Type B pancreatic cell (in vitro differentiated cells): ENCODE results near the gene SLC6A1. TPM values are rescaled to one million over a fixed set of nuclear protein-coding genes. Genes with fewer than 3 reads are reported as not detected.

Source experiments
- DNase-seq: peaks from one replicate; pipeline ENCODE4 v3.0.0; 2021; ENCODE audit warnings: mixed read lengths; ENCODE audit not compliant: unreplicated experiment; ENCODE audit errors: extremely low spot score
- H3K27ac Mint-ChIP-seq: 2 replicates; pipeline ENCODE4 v1.8.0; 2021; ENCODE audit warnings: mild to moderate bottlenecking, mixed read lengths
- H3K27me3 Mint-ChIP-seq: 2 replicates; pipeline ENCODE4 v1.8.0; 2021; ENCODE audit warnings: mixed read lengths
- H3K36me3 Mint-ChIP-seq: 2 replicates; pipeline ENCODE4 v1.8.0; 2021; ENCODE audit warnings: mixed read lengths
- H3K4me1 Mint-ChIP-seq: one replicate; pipeline ENCODE4 v1.8.0; 2021; ENCODE audit warnings: mixed read lengths; ENCODE audit not compliant: unreplicated experiment
- H3K4me3 Mint-ChIP-seq: 2 replicates; pipeline ENCODE4 v1.8.0; 2021; ENCODE audit warnings: mild to moderate bottlenecking, mixed read lengths
- H3K9me3 Mint-ChIP-seq: 2 replicates; pipeline ENCODE4 v1.8.0; 2021; ENCODE audit warnings: mixed read lengths
- total RNA-seq: library from RNA; stranded (reverse); gene quantifications from 2 replicates; pipeline ENCODE4 v1.2.1, GENCODE V29; 2021; ENCODE audit warnings: low replicate concordance
- TF ChIP-seq, protein P1 (sequence below): fragments of 200-600 bp; sonication (generic); conservative IDR thresholded peaks from 2 replicates; pipeline ENCODE4 v1.5.0; 2021; ENCODE audit warnings: antibody characterized with exemption, mild to moderate bottlenecking

SLC6A1 gene
- total RNA-seq, 1 donor from 2014 or later = 6.3 TPM

GRCh38 chr3:10961921-10962320 lies 30.6 kb upstream of the SLC6A1 start:
- H3K27ac Mint-ChIP-seq = no peak overlapping the region
- H3K27me3 Mint-ChIP-seq = peaks cover 59% of the 10 kb centered on the region
- H3K4me3 Mint-ChIP-seq = no peak overlapping the region
- H3K4me1 Mint-ChIP-seq = no peaks in the 10 kb centered on the region
- DNase-seq = no peak
- H3K36me3 Mint-ChIP-seq = no peaks in the 10 kb centered on the region
- TF ChIP-seq, protein P1, sequence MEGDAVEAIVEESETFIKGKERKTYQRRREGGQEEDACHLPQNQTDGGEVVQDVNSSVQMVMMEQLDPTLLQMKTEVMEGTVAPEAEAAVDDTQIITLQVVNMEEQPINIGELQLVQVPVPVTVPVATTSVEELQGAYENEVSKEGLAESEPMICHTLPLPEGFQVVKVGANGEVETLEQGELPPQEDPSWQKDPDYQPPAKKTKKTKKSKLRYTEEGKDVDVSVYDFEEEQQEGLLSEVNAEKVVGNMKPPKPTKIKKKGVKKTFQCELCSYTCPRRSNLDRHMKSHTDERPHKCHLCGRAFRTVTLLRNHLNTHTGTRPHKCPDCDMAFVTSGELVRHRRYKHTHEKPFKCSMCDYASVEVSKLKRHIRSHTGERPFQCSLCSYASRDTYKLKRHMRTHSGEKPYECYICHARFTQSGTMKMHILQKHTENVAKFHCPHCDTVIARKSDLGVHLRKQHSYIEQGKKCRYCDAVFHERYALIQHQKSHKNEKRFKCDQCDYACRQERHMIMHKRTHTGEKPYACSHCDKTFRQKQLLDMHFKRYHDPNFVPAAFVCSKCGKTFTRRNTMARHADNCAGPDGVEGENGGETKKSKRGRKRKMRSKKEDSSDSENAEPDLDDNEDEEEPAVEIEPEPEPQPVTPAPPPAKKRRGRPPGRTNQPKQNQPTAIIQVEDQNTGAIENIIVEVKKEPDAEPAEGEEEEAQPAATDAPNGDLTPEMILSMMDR = no peak
- peaks cover 5% of the 10 kb centered on the region for H3K9me3 Mint-ChIP-seq

DNA sequence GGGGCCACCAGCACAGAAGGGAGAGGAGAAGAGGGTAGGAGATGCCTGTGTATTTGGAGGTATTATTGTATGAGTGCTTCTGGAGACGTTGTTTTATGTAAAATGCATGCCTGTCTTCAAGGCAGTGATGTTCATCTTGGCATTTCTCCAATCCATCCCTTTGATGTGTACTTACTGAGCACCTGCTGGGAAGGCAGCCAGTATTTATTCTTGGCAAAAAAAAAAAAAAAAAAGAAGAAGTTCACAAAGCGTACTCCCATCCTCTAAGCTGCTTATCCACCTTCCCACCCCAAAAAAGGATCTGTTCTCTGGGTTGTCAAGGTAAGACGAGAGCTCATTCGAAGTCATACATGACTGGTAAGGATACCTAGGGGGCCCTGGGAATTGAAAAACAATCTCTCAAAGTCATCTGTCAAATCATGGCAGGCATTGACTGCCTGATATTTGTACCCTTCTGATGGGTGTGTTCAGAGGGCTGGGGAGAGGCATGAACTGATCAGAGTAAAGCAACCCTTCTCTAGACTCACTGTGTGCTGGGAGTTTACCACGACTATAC lies 30.0 kb upstream of the SLC6A1 start:
- H3K4me3 Mint-ChIP-seq = no peak overlapping the region
- peaks cover 62% of the 10 kb centered on the region for H3K27me3 Mint-ChIP-seq
- H3K4me1 Mint-ChIP-seq = no peaks in the 10 kb centered on the region
- H3K9me3 Mint-ChIP-seq = peaks cover 5% of the 10 kb centered on the region
- DNase-seq = no peak
- TF ChIP-seq, protein P1 = no peak
- H3K27ac Mint-ChIP-seq = no peak overlapping the region
- no peaks in the 10 kb centered on the region for H3K36me3 Mint-ChIP-seq

- peaks cover 5% of the 10 kb centered on the region for H3K9me3 Mint-ChIP-seq
- no peaks in the 10 kb centered on the region for H3K4me1 Mint-ChIP-seq
- DNase-seq = no peak
- no peaks in the 10 kb centered on the region for H3K36me3 Mint-ChIP-seq
- no peak overlapping the region for H3K27ac Mint-ChIP-seq
- no peak overlapping the region for H3K4me3 Mint-ChIP-seq
- peaks cover 65% of the 10 kb centered on the region for H3K27me3 Mint-ChIP-seq
- TF ChIP-seq, protein P1 = no peak
Measured at GRCh38 chr3:10964537-10965167, 27.9 kb upstream of the SLC6A1 start.

GRCh38 chr3:10968401-10968800 lies 24.1 kb upstream of the SLC6A1 start:
- TF ChIP-seq, protein P1 = no peak
- H3K4me3 Mint-ChIP-seq = no peak overlapping the region
- H3K36me3 Mint-ChIP-seq = no peaks in the 10 kb centered on the region
- no peak for DNase-seq
- H3K9me3 Mint-ChIP-seq = peaks cover 5% of the 10 kb centered on the region
- no peaks in the 10 kb centered on the region for H3K4me1 Mint-ChIP-seq
- H3K27ac Mint-ChIP-seq = no peak overlapping the region
- peaks cover 76% of the 10 kb centered on the region for H3K27me3 Mint-ChIP-seq

DNA sequence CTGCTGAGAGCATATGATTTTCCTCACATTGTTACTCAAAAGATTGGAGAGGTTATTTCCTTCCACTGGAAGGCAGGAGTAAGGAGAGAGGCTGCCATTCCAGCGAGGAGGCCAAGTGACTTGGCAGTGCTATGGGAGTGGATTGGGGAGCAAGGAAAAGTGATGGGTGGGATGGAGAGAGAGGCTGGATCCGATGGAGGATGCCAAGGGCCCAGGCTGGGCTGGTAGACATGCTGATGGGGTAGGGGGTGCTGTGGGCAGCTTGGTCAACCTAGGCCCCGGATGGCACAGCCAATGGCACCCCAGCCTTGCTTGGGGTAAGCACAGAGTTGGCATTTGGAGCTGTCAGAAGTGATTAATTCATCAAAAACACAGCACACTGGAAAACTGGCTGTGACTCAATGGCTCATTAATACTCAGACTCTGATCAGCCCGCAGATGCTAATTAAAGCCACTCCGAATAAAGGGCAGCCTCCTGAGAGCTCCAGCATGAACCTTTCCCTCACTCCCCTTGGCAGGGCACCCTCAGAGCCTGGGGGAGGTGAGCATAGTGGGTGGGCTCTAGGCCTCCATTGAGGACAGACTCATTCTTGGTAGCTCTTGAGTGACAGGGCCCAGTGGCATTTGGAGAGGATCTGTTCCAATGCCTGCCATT lies 22.1 kb upstream of the SLC6A1 start:
- TF ChIP-seq, protein P1 = no peak
- Mint-ChIP-seq H3K4me3 (no peak overlapping the region), H3K4me1 (no peaks in the 10 kb centered on the region), H3K36me3 (no peaks in the 10 kb centered on the region), H3K27ac (no peak overlapping the region), H3K9me3 (no peaks in the 10 kb centered on the region), H3K27me3 (peaks cover 76% of the 10 kb centered on the region)
- DNase-seq = no peak
